ELR (cell line): ENCODE measurements around the gene PLEKHG5.

Source experiments
- DNase-seq: peaks from one replicate; pipeline ENCODE4 v3.0.0-alpha.2; 2015; ENCODE audit warnings: low read depth

Gene PLEKHG5

GRCh38 chr1:6509220-6509918 is 17.9 kb upstream of the PLEKHG5 start:
- no peak for DNase-seq

GRCh38 chr1:6508816-6509189 is 17.3 kb upstream of the PLEKHG5 start:
- DNase-seq: no peak

DNA sequence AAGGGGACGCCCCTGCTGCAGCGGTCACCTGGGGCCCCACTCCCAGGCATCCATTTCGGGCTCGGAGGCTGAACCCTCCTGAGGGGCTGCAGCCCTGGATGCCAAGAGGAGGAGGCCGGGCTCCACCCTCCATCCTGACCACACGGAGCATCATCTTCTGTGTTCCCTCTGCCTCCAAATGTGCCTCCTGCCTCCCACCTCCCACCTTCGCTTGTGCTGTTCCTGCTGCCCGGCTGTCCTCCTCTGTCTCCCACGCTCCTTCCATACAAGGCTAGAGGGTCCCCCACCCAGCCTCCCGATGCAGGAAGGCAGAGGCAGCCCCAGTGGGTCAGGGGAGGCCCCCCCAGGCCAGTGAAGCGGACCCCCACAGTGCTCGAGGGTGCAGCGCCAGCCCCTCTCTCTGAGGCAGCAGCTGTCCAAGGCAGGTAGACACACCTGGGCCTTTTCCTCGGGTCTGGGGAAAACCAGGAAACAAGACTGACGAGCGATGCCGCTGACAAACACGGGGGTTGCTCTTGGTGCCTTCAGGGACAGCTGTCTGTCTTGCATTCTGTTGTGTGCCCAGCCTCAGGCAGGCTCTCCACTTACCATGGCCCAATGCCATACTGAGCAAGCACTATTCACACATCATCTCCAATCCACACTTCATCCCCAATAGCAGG is 16.8 kb upstream of the PLEKHG5 start:
- no peak for DNase-seq

GRCh38 chr1:6507461-6507911 is 16.0 kb upstream of the PLEKHG5 start:
- no peak for DNase-seq

GRCh38 chr1:6507037-6507428 is 15.6 kb upstream of the PLEKHG5 start:
- no peak for DNase-seq

- DNase-seq: no peak
Measured at GRCh38 chr1:6506210-6507036, 15.0 kb upstream of the PLEKHG5 start.

- no peak for DNase-seq
Measured at GRCh38 chr1:6505367-6506209, 14.1 kb upstream of the PLEKHG5 start.

DNA sequence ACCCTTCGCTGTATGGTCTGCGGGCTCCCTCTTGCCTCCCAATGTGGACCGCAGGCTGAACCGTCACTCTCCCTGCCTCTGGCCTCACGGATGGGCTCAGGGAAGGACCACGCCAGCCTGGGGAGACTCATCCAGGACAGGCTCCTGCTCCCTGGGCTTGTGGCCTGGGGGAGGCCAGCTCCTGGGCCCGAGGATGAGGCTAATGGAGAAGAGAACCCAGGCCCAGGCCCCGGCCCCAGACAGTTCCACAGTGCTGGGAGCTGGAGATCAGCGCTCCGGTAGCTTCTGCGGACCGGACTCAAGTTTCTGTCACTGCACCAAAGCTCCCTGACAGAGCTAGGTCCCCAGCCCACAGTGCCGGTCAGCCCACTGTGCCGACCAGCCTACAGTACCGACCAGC is 13.4 kb upstream of the PLEKHG5 start:
- DNase-seq: no peak

DNA sequence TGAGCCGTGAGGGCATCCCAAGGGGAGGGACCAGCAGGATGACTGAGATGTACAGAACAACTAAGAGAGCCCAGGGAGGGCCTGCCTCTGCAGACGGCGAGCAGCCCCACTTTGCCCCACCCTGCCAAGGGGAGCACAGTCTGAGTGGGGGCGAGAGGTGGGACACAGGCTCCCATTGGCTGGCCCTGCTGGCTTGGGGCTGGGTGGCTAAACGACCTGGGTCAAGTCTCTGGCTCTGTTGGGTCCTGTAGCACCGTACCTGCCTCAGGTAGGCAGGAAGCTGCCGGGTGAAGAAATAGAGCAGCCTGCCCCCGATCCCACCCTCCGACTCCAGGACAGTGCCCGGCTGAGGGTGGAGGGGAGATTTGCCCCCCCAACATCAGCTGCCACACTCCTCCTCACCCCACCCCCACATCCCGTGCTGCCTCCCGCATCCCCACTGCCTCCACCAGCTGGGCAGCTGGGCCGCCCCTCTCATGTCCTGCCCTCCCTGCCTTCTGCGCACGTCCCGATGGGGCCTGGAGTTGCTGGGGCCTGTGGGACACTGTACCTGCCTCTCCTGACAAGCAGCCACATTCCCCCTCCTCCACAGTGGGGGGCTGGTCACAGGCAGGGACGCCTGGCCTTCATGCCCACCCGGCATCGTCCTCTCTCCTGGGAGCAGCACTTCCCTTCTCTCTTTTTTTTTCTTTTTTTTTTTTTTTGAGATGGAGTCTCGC is 12.6 kb upstream of the PLEKHG5 start:
- no peak for DNase-seq

- DNase-seq: no peak
Measured at GRCh38 chr1:6502000-6502891, 10.8 kb upstream of the PLEKHG5 start.

- no peak for DNase-seq
Measured at GRCh38 chr1:6501279-6501813, 9.9 kb upstream of the PLEKHG5 start.

DNA sequence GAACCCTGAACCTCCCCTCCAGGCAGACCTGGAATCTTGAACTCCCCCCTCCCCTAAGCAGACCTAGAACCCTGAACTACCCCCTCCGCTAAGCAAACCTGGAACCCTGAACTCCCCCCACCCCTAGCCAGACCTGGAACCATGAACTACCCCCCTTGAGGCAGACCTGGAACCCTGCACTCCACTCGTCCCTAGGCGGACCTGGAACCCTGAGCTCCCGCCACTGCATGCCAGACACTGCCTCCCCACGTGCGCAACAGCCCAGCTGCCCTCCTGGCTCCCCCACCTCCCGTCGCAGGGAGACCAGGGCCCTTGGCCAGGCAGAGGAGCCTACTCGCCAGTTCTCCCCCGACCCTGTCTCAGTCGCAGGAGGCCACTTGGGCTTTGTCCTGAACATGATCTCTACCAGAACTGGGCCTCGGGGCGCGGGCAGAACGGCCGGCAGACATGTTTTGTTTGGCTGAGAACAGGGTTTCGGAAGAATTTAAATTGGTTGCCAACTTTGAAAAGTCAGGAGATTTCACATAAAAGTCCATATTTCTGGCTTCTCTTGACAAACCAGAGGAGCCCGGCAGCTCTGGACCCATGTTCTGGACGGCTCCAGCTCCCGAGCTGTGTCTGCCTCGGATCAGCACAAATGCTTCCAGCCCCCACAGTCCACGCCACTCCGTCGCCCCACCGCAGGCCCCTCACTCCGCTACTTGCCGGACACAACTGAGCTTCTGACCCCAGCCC is 9.2 kb upstream of the PLEKHG5 start:
- DNase-seq: no peak

- no peak for DNase-seq
Measured at GRCh38 chr1:6499296-6499695, 7.8 kb upstream of the PLEKHG5 start.

- DNase-seq: no peak
Measured at GRCh38 chr1:6498576-6499111, 7.2 kb upstream of the PLEKHG5 start.

- no peak for DNase-seq
Measured at GRCh38 chr1:6497867-6498575, 6.6 kb upstream of the PLEKHG5 start.

- DNase-seq: peak; percentile 64
Measured at GRCh38 chr1:6497215-6497866, 5.9 kb upstream of the PLEKHG5 start.

- no peak for DNase-seq
Measured at GRCh38 chr1:6496890-6497214, 5.4 kb upstream of the PLEKHG5 start.

GRCh38 chr1:6496365-6496721 is 4.9 kb upstream of the PLEKHG5 start:
- peak; percentile 36 for DNase-seq
